IPS-15b (cell line): ENCODE results near the gene LYZ.
"Not testable (repeated sequence)": the region's sequence is repeated elsewhere in the genome, so short reads cannot be mapped to it uniquely, and the experiment has no call there.

ENCODE experiments used
- H3K27me3 ChIP-seq: one replicate; pipeline ENCODE4 v1.6.1; 2013; ENCODE audit warnings: low read length; ENCODE audit not compliant: control insufficient read depth, insufficient read depth
- H3K36me3 ChIP-seq: one replicate; pipeline ENCODE4 v1.6.1; 2013; ENCODE audit warnings: low read length; ENCODE audit not compliant: control insufficient read depth, insufficient read depth
- H3K4me1 ChIP-seq: one replicate; pipeline ENCODE4 v1.6.1; 2013; ENCODE audit warnings: mild to moderate bottlenecking, low read length; ENCODE audit not compliant: control insufficient read depth, insufficient read depth
- H3K4me3 ChIP-seq: one replicate; pipeline ENCODE4 v1.5.1; 2013; ENCODE audit warnings: low read depth, low read length
- H3K9ac ChIP-seq: one replicate; pipeline ENCODE4 v1.6.1; 2013; ENCODE audit warnings: low read depth, mild to moderate bottlenecking, low read length
- H3K9me3 ChIP-seq: one replicate; pipeline ENCODE4 v1.6.1; 2013; ENCODE audit warnings: mild to moderate bottlenecking, low read length; ENCODE audit not compliant: control insufficient read depth, insufficient read depth

Gene LYZ

DNA sequence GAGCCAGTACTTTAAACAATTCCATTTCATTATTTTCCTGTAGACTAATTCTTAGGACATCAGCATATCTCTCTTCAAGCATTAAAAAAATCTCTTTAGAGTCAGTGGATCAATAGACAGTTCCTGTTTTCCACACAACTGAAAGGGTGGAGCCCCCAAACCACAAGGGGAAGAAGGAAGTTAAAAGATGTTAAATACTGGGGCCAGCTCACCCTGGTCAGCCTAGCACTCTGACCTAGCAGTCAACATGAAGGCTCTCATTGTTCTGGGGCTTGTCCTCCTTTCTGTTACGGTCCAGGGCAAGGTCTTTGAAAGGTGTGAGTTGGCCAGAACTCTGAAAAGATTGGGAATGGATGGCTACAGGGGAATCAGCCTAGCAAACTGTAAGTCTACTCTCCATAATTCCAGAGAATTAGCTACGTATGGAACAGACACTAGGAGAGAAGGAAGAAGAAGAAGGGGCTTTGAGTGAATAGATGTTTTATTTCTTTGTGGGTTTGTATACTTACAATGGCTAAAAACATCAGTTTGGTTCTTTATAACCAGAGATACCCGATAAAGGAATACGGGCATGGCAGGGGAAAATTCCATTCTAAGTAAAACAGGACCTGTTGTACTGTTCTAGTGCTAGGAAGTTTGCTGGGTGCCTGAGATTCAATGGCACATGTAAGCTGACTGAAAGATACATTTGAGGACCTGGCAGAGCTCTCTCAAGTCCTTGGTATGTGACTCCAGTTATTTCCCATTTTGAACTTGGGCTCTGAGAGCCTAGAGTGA is at the start of gene LYZ:
TSS of gene LYZ (plus strand) at position 220 of the 777 bp plus-strand sequence. CDS start at position 248, 28 bp downstream.
- Histone ChIP-seq H3K4me3 (no peak within 1 kb of the TSS), H3K9ac (no peak within 1 kb of the TSS), H3K36me3 (no peaks in the 10 kb centered on the region), H3K27me3 (no peaks in the 10 kb centered on the region), H3K4me1 (no peaks in the 10 kb centered on the region), H3K9me3 (no peaks in the 10 kb centered on the region)

DNA sequence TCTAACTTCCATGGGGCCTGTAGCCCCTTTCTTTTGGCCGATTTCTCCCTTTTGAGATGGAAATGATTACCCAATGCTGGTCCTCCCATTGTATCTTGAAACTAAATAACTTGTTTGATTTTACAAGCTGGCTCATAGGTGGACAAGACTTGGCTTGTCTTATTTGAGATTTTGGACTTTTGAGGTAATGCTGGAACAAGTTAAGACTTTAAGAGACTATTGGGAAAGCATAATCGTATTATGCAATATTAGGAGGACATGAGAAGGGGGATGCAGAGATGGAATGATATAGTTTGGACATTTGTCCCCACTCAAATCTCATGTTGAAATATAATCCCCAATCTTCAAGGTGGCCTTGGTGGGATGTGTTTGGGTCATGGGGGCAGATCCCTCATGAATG is 49.2 kb upstream of the LYZ start:
- no peaks in the 10 kb centered on the region for H3K27me3 ChIP-seq
- no peak overlapping the region for H3K4me3 ChIP-seq
- no peak overlapping the region for H3K9ac ChIP-seq
- no peaks in the 10 kb centered on the region for H3K36me3 ChIP-seq
- no peaks in the 10 kb centered on the region for H3K9me3 ChIP-seq
- H3K4me1 ChIP-seq, result no peaks in the 10 kb centered on the region

DNA sequence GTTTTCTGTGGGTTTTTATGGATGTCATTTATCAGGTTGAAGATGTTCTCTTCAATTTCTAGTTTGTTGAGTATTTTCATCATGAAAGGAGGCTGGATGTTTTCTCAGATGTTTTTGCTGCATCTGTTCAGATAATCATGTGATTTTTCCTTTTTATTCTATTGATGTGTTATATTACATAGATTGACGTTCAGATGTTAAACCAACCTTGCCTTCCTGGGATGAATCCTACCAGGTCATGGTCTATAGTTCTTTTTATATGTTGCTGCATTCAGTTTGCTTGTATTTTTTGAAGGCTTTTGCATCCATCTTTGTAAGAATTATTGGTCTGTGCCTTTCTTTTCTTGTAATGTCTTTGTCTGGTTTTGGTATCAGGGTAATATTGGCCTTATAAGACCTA is 43.9 kb upstream of the LYZ start:
- H3K4me1 ChIP-seq, result no peaks in the 10 kb centered on the region
- no peaks in the 10 kb centered on the region for H3K36me3 ChIP-seq

DNA sequence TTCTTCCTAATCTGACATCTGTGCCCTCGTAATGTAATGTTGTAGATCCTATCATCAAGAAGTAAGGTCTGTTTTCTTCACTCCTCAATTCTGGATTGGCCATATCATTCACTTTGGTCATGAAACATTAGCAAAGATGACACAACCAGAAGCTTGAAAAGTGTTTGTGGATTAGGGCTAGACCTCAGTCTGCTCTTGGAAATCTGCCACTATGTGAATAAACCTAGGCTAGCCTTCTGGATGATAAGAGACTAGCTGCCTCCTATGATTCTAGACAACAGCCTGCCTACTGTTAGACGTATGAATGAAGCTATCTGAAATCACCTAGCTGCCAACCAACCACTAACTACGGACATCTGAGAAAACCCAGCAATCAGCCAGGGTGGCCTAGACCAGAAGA is 38.7 kb upstream of the LYZ start:
- H3K36me3 ChIP-seq, result no peaks in the 10 kb centered on the region
- H3K4me1 ChIP-seq, result no peaks in the 10 kb centered on the region
- H3K27me3 ChIP-seq, result no peaks in the 10 kb centered on the region
- H3K4me3 ChIP-seq, result no peak overlapping the region
- no peak overlapping the region for H3K9ac ChIP-seq
- no peaks in the 10 kb centered on the region for H3K9me3 ChIP-seq

More for the DNA sequence above, 43.9 kb upstream of the LYZ start:
- Histone ChIP-seq H3K9me3 (no peaks in the 10 kb centered on the region), H3K9ac (no peak overlapping the region), H3K4me3 (no peak overlapping the region), H3K27me3 (no peaks in the 10 kb centered on the region)

DNA sequence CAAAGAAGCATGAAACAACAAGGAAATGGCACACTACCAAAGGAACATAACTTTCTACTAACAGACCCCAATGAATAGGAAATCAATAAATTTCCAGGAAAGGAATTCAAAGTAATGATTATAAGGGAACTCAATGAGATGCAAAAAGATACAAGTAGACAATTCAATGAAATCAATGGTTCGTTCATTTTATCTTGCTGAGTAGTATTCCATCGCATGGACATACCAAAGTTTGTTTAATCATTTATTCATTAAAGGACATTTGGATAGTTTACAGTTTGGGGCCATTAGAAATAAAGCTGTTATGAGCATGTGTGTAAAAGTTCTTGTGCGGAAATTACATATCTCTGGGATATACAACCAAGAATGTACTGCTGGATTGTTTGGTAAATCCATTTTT is 35.0 kb upstream of the LYZ start:
- Histone ChIP-seq H3K4me3 (no peak overlapping the region), H3K36me3 (no peaks in the 10 kb centered on the region), H3K27me3 (no peaks in the 10 kb centered on the region), H3K9me3 (no peaks in the 10 kb centered on the region), H3K4me1 (no peaks in the 10 kb centered on the region), H3K9ac (no peak overlapping the region)

DNA sequence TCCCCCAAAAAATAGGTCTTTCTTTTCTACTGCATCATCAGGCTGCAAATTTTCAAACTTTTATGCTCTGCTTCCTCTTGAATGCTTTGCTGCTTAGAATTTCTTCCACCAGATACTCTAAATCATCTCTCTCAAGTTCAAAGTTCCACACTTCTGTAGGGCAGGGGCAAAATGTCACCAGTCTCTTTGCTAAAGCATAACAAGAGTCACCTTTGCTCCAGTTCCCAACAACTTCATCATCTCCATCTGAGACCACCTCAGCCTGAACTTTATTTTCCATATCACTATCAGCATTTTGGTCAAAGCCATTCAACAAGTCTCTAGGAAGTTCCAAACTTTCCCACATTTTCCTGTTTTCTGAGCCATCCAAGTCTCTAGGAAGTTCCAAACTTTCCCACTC is 31.4 kb upstream of the LYZ start:
- not testable (repeated sequence) for H3K9ac ChIP-seq, H3K36me3 ChIP-seq, H3K4me3 ChIP-seq, H3K4me1 ChIP-seq, H3K9me3 ChIP-seq, H3K27me3 ChIP-seq

DNA sequence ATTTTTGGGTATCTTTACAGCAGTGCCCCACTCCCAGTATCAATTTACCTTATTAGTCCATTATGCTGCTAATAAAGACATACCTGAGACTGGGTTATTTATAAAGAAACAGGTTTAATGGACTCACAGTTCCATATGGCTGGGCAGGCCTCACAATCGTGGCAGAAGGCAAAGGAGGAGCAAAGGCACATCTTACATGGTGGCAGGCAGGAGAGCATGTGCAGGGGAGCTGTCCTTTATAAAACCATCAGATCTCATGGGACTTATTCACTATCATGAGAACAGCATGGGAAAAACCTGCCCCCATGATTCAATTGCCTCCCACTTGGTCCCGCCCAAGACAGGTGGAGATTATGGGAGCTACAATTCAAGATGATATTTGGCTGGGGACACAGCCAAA is 30.9 kb upstream of the LYZ start:
- not testable (repeated sequence) for H3K9me3 ChIP-seq, H3K4me1 ChIP-seq, H3K9ac ChIP-seq, H3K36me3 ChIP-seq, H3K4me3 ChIP-seq, H3K27me3 ChIP-seq

DNA sequence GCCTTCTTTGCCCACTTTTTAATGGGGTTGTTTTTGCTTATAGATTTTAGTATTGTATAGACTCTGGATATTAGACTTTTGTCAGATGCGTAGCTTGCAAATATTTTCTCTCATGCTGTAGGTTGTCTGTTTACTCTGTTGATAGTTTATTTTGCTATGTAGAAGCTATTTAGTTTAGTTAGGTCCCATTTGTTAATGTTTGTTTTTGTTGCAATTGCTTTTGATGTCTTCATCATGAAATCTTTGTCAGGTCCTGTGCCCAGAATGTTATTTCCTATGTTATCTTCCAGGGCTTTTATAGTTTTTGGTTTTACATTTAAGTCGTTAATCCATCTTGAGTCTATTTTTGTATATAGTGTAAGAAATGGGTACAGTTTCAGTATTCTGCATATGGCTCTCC is 30.0 kb upstream of the LYZ start:
- Histone ChIP-seq H3K36me3 (no peaks in the 10 kb centered on the region), H3K4me3 (no peak overlapping the region), H3K9ac (no peak overlapping the region), H3K4me1 (peaks cover 4% of the 10 kb centered on the region), H3K9me3 (no peaks in the 10 kb centered on the region), H3K27me3 (no peaks in the 10 kb centered on the region)

DNA sequence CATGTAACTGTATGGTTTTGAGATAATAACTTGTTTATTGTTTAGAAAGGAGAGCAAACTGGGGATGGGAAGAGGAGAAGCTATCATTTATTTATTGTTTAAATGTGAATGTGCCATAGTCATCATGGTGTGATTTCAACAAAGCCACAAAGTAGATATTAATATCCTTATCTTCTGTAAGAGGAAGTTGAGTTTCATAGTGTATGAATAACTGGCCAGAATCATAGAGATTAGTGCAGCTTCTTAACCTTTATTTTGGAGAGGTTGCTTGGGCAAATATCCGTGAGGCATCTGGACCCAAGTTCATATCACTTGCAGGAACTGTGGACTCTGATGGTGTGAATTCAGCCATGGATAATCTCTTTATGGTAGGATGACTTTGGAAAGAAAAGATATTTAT is 26.8 kb upstream of the LYZ start:
- Histone ChIP-seq H3K36me3 (no peaks in the 10 kb centered on the region), H3K9me3 (no peaks in the 10 kb centered on the region), H3K9ac (no peak overlapping the region), H3K27me3 (no peaks in the 10 kb centered on the region), H3K4me3 (no peak overlapping the region), H3K4me1 (peaks cover 4% of the 10 kb centered on the region)

DNA sequence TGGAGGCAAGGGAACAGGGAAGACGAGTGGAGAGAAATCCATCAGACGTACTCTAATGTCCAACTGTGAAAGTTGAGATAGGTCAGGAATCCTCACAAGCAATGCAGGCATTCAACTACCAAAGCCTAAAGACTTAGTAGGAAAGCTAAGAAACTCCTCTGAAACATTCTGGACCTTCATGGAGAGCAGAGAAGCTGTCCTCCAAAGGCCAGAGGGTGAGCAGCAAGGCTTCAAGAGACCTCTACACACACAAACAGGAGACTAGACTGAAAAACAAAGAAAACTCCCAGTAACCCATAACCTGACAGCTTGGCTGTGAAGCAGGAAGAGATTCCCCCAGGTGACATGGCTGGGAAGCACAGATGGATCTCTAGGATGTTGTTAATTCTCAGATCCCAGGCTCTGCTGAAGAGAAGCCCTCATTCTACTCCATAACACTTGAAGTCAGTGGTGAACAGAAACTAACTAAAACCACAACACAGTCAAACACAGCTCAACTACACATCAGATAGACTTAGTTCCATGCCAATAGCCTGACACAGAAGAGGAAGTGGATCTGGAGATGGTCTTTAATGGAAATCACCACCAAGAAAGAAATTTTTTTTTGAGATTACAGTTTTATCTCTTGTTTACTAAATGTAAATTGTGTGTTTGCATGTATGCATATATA is 23.2 kb upstream of the LYZ start:
- H3K4me1 ChIP-seq, result peaks cover 18% of the 10 kb centered on the region

DNA sequence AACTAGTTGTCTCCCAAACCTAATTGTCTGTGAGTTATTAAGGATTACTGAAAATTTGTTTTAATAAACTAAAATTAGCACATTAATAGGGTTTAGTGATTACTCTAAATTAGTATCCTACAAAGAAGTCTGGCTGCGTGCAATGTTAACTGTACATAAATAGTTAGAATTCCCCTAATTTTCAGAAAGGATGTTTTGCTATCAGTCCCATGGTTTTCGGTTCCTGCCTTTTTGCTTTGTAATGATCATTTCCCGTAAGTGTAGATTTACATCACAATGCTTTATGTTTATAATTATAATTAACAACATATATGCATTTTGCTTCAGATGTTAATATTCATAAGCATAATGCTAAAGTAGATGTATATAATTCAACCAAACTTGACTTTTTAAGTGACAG is 19.8 kb upstream of the LYZ start:
- no peaks in the 10 kb centered on the region for H3K27me3 ChIP-seq
- H3K9ac ChIP-seq, result no peak overlapping the region
- H3K4me1 ChIP-seq, result peaks cover 27% of the 10 kb centered on the region
- no peaks in the 10 kb centered on the region for H3K9me3 ChIP-seq
- H3K36me3 ChIP-seq, result no peaks in the 10 kb centered on the region
- H3K4me3 ChIP-seq, result no peak overlapping the region

More for the DNA sequence above, 23.2 kb upstream of the LYZ start:
- no peaks in the 10 kb centered on the region for H3K36me3 ChIP-seq
- H3K4me3 ChIP-seq, result no peak overlapping the region
- H3K9ac ChIP-seq, result no peak overlapping the region
- no peaks in the 10 kb centered on the region for H3K27me3 ChIP-seq
- no peaks in the 10 kb centered on the region for H3K9me3 ChIP-seq

DNA sequence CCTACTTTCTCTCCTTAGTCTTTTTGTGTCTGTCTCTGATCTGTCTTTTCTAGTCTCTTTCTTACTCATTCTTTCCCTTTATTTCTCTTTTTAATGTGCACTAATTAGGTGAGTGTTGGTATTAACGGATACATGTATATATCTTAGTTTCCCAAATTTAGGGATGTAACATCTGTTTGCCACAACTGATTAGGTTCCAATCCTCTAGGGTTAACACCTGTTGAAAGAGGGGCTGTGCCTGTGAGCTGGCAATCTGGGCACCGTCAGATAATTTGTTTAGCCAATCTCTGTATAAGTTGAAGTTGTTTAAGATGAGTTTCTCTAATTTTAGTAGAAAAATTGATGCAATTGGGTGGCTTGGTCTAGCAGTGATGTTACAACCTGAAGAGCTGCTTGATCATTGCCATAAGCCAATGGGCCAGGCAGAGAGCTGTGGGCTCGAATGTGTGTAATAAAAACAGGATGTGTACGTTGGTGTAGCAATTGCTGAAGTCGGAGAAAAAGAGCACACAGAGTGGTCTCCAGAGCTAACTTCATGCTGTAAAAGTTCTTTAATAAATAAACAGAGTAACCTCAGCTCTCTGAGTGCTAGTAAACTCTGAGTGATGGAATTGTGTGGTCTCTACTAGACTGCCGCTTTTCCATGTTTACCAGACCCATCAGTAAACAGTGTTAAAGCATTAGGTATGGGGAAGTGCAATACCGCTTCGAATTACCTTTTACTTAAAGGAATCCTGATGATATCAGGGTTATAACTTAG is 18.3 kb upstream of the LYZ start:
- H3K9me3 ChIP-seq, result no peaks in the 10 kb centered on the region
- no peaks in the 10 kb centered on the region for H3K27me3 ChIP-seq
- H3K9ac ChIP-seq, result no peak overlapping the region
- no peaks in the 10 kb centered on the region for H3K36me3 ChIP-seq
- H3K4me3 ChIP-seq, result no peak overlapping the region
- peaks cover 27% of the 10 kb centered on the region for H3K4me1 ChIP-seq
